OCI-LY3 (cell line): ENCODE data around the gene MFSD6.

ENCODE experiments used
- CTCF ChIP-seq: fragments of 200-600, 300-600 bp; sonication (generic); IDR thresholded peaks from 2 replicates; pipeline ENCODE4 v1.5.1; 2014; ENCODE audit warnings: antibody characterized with exemption, low read length, low read depth
- EZH2phosphoT487 ChIP-seq: fragments of 200-600 bp; shearing (Covaris generic); IDR thresholded peaks from 2 replicates; pipeline ENCODE4 v1.6.1; 2018; ENCODE audit warnings: antibody characterized with exemption, mixed run types, low read depth

GRCh38 chr2:190435031-190435670 is 27.0 kb downstream of the MFSD6 start:
- TF ChIP-seq CTCF (no peak), EZH2phosphoT487 (no peak)
